H1 (cell line): ENCODE results near the gene KRTAP5-4. TPM values are rescaled to one million over a fixed set of nuclear protein-coding genes. Genes with fewer than 3 reads are reported as not detected.
A peak's percentile ranks its signal among the peaks of the same experiment; 100 is the strongest.

ENCODE experiments used
- ASH2L ChIP-seq: fragments of 200-600, 300-600 bp; sonication (generic); IDR thresholded peaks from one replicate; pipeline ENCODE4 v1.7.1; 2017; ENCODE audit warnings: low read length
- CBX8 ChIP-seq: fragments of 300-800, 300-1000 bp; sonication (generic); IDR thresholded peaks from 2 replicates; pipeline ENCODE4 v1.7.1; 2016; ENCODE audit warnings: low read depth, low read length, borderline replicate concordance
- EZH2 ChIP-seq: fragments of 200-600 bp; sonication (generic); IDR thresholded peaks from 2 replicates; pipeline ENCODE4 v1.7.1; 2012; ENCODE audit warnings: low read depth, mild to moderate bottlenecking, moderate library complexity, low read length, inconsistent platforms; ENCODE audit not compliant: severe bottlenecking
- FOSL1 ChIP-seq: IDR thresholded peaks from 2 replicates; pipeline ENCODE4 v1.6.1; 2011; ENCODE audit warnings: mild to moderate bottlenecking, low read depth, low read length, moderate library complexity; ENCODE audit not compliant: insufficient read depth
- KDM1A ChIP-seq: fragments of 200-600, 300-600 bp; sonication (generic); IDR thresholded peaks from 2 replicates; pipeline ENCODE4 v1.7.1; 2016; ENCODE audit warnings: mild to moderate bottlenecking, low read length, borderline replicate concordance
- SIRT6 ChIP-seq: IDR thresholded peaks from one replicate; pipeline ENCODE4 v1.7.1; 2012; ENCODE audit warnings: low read length, inconsistent platforms
- YY1 ChIP-seq: IDR thresholded peaks from 2 replicates; pipeline ENCODE4 v1.6.1; 2011; ENCODE audit warnings: low read depth, mild to moderate bottlenecking, low read length
- polyA plus RNA-seq, 7 experiments: library from polyadenylated mRNA; depleted of rRNA in 3 of 7; stranded (reverse) in 5 of 7; unstranded in 2 of 7; fragments of >200 nt in 5 of 7; fragments of 200-250 nt in 2 of 7; gene quantifications; 1 replicate in 5 of 7; 2 replicates in 1 of 7; 4 replicates in 1 of 7; pipeline versions ENCODE4 v1.2.1 to v1.2.3, GENCODE V29; 2011 to 2013; ENCODE audit warnings: missing spikeins in 2 of 7, mixed read lengths in 2 of 7
- total RNA-seq: library from RNA; stranded (reverse); fragmentation: NEBNext Ultra II Directional; extraction: Animal tissue kit (Norgen Biotek cat#: 25700); gene quantifications from 2 replicates; pipeline ENCODE4 v1.2.1, GENCODE V29; 2021
- TF ChIP-seq, protein P1 (sequence below), 3 experiments: IDR thresholded peaks; 1 replicate in 2 of 3; 2 replicates in 1 of 3; pipeline versions ENCODE4 v1.5.1 to v1.6.1; 2011; ENCODE audit warnings: low read length in 3 of 3, mild to moderate bottlenecking in 3 of 3, inconsistent platforms in 2 of 3, low read depth in 1 of 3, moderate library complexity in 1 of 3; ENCODE audit not compliant: insufficient read depth in 1 of 3; ENCODE audit errors: control extremely low read depth in 1 of 3
- TF ChIP-seq, protein P2 (sequence below): IDR thresholded peaks from 2 replicates; pipeline ENCODE4 v1.6.1; 2012; ENCODE audit warnings: inconsistent platforms

Gene KRTAP5-4
- total and polyA plus RNA-seq, 2 of the 8 experiments (the other 6 are each of a cell fraction or from before 2014, with no cell fraction given) = not detected

DNA sequence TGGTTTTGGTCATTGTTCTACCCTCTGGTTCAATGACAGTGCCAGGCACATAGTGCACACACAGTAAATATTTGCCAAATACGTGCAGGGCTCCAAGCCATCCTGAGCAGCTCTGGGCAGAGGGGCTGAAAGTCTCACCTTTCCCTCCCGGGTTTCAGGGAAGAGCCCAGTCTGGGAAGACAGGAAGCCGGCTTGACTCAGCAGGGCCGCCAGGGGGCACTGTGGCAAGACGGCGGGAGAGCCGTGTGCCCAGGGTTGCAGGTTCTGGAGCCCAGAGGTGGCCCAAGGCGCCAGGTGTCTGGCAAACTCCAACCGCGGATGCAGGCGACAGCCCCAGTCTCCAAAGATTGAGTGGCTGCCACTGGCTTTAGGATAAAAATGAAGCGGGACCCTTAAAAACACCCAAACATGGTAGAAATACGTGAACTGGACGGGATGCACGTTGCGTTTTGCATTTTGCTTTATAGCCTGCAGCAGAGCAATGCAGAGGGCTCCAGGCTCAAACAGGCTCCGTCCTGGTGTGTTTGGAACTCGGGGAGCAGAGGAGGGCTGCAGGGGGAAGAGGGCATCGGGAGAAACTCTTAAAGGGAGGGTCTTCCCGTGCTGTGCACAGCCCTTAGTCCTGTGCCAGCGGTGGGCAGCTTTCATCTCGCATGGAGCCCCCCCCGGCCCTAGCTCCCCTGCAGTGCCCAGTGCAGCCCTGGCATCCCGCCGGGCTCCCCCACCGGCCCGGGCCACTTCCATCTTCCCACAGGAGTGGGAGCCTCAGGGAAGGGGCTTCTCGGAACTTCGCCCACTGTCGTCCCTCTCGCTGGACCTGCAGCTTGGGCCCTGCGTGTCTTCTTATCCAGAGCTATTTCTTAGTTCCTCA, 18.4 kb upstream of the KRTAP5-4 start (continued):
- TF ChIP-seq YY1 (0 out of 2 replicates have a peak, but pooled peaks have one; percentile 12), CBX8 (no peak), SIRT6 (no peak), KDM1A (no peak), EZH2 (no peak), ASH2L (no peak), FOSL1 (no peak)
- TF ChIP-seq, protein P1, sequence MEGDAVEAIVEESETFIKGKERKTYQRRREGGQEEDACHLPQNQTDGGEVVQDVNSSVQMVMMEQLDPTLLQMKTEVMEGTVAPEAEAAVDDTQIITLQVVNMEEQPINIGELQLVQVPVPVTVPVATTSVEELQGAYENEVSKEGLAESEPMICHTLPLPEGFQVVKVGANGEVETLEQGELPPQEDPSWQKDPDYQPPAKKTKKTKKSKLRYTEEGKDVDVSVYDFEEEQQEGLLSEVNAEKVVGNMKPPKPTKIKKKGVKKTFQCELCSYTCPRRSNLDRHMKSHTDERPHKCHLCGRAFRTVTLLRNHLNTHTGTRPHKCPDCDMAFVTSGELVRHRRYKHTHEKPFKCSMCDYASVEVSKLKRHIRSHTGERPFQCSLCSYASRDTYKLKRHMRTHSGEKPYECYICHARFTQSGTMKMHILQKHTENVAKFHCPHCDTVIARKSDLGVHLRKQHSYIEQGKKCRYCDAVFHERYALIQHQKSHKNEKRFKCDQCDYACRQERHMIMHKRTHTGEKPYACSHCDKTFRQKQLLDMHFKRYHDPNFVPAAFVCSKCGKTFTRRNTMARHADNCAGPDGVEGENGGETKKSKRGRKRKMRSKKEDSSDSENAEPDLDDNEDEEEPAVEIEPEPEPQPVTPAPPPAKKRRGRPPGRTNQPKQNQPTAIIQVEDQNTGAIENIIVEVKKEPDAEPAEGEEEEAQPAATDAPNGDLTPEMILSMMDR (IDR thresholded peaks at IDR 0.05; ENCODE audit: control extremely low read depth in 1 of 3, insufficient read depth in 1 of 3, low read depth in 1 of 3, low read length in 3 of 3) = peak; percentile 86 to 92 (median 89)
- TF ChIP-seq, protein P2, sequence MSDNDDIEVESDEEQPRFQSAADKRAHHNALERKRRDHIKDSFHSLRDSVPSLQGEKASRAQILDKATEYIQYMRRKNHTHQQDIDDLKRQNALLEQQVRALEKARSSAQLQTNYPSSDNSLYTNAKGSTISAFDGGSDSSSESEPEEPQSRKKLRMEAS = peak; percentile 49; the same call in 1 of the 2 replicates
